ENCODE results near the gene CPT1B. TPM values are rescaled to one million over a fixed set of nuclear protein-coding genes. Genes with fewer than 3 reads are reported as not detected.

CPT1B gene
- total RNA-seq, 2 experiments from 2014 or later: 101 to 138 TPM

GRCh38 chr22:50605002-50605612 is 26.9 kb upstream of the CPT1B start:
- TF ChIP-seq EZH2phosphoT487 (IDR thresholded peaks at IDR 0.05; ENCODE audit: borderline replicate concordance, low read depth, low read length): no peak
- TF ChIP-seq CTCF (conservative IDR thresholded peaks at IDR 0.05; ENCODE audit: low read length): no peak

GRCh38 chr22:50604256-50605001 is 26.2 kb upstream of the CPT1B start:
- H3K4me3 ChIP-seq (ENCODE audit: low read depth, low read length, poor library complexity, severe bottlenecking): no peak overlapping the region
- intact Hi-C loops (cut with micrococcal nuclease; ENCODE audit: unreplicated experiment): no loop called here
- no peaks in the 10 kb centered on the region for H4K20me1 ChIP-seq (ENCODE audit: insufficient read depth, low read length)
- no peak overlapping the region for H3K4me2 ChIP-seq (ENCODE audit: low read length)
- no peaks in the 10 kb centered on the region for H3K79me2 ChIP-seq (ENCODE audit: insufficient read depth, low read depth, low read length)
- no peak overlapping the region for H2AFZ ChIP-seq (ENCODE audit: low read length)
- POLR2A ChIA-PET: no interaction called here
- no TSS peak for BruUV-seq (replicated peaks)
- no peak for DNase-seq (ENCODE audit: low spot score)
- H3K27ac ChIP-seq (ENCODE audit: low read depth, low read length, poor library complexity, severe bottlenecking): no peak overlapping the region
- TF ChIP-seq CTCF (conservative IDR thresholded peaks at IDR 0.05; ENCODE audit: low read length): no peak
- no peak for TF ChIP-seq EZH2phosphoT487 (IDR thresholded peaks at IDR 0.05; ENCODE audit: borderline replicate concordance, low read depth, low read length)
- H3K4me1 ChIP-seq (ENCODE audit: insufficient read depth, low read length, poor library complexity, severe bottlenecking): no peaks in the 10 kb centered on the region
- no peaks in the 10 kb centered on the region for H3K36me3 ChIP-seq (ENCODE audit: insufficient read depth, low read length)
- no peaks in the 10 kb centered on the region for H3K9me2 ChIP-seq (ENCODE audit: insufficient read depth, low read length)
- H3K9me3 ChIP-seq (ENCODE audit: low read length): no peaks in the 10 kb centered on the region
- CTCF ChIA-PET (ENCODE audit: unreplicated experiment): no interaction called here

More at GRCh38 chr22:50605002-50605612, 26.9 kb upstream of the CPT1B start:
- H3K36me3 ChIP-seq (ENCODE audit: insufficient read depth, low read length): no peaks in the 10 kb centered on the region
- H3K4me3 ChIP-seq (ENCODE audit: low read depth, low read length, poor library complexity, severe bottlenecking): no peak overlapping the region
- POLR2A ChIA-PET: no interaction called here
- H3K27ac ChIP-seq (ENCODE audit: low read depth, low read length, poor library complexity, severe bottlenecking): no peak overlapping the region
- no peak overlapping the region for H2AFZ ChIP-seq (ENCODE audit: low read length)
- no peaks in the 10 kb centered on the region for H3K79me2 ChIP-seq (ENCODE audit: insufficient read depth, low read depth, low read length)
- H3K9me2 ChIP-seq (ENCODE audit: insufficient read depth, low read length): no peaks in the 10 kb centered on the region
- H4K20me1 ChIP-seq (ENCODE audit: insufficient read depth, low read length): no peaks in the 10 kb centered on the region
- CTCF ChIA-PET (ENCODE audit: unreplicated experiment): no interaction called here
- no peaks in the 10 kb centered on the region for H3K9me3 ChIP-seq (ENCODE audit: low read length)
- intact Hi-C loops (cut with micrococcal nuclease; ENCODE audit: unreplicated experiment): no loop called here
- no peak for DNase-seq (ENCODE audit: low spot score)
- H3K4me1 ChIP-seq (ENCODE audit: insufficient read depth, low read length, poor library complexity, severe bottlenecking): no peaks in the 10 kb centered on the region
- no TSS peak for BruUV-seq (replicated peaks)
- no peak overlapping the region for H3K4me2 ChIP-seq (ENCODE audit: low read length)

Data from OCI-LY7 (cell line).